ENCODE measurements around the gene PTPRA. TPM values are rescaled to one million over a fixed set of nuclear protein-coding genes. Genes with fewer than 3 reads are reported as not detected.

Gene PTPRA
- total and polyA plus RNA-seq, 2 of the 13 experiments (the other 11 are each of a cell fraction or from before 2014, with no cell fraction given), result 47.2 to 127 TPM

- TF ChIP-seq AHR (CRISPR knock-in tag; IDR thresholded peaks at IDR 0.05) (0 out of 2 replicates have a peak, but pooled peaks have one; percentile 77), ZNF557 (CRISPR knock-in tag; IDR thresholded peaks at IDR 0.05) (peak; percentile 61), PRMT3 (CRISPR knock-in tag; IDR thresholded peaks at IDR 0.05; ENCODE audit: borderline replicate concordance, low read depth) (0 out of 2 replicates have a peak, but pooled peaks have one; percentile 77), JARID2 (CRISPR knock-in tag; IDR thresholded peaks at IDR 0.05; ENCODE audit: insufficient replicate concordance) (peak; percentile 66), CCAR2 (optimal IDR thresholded peaks at IDR 0.05; ENCODE audit: low read depth, low read length) (no peak), PATZ1 (CRISPR knock-in tag; IDR thresholded peaks at IDR 0.05) (peak; percentile 83), ZNF180 (CRISPR knock-in tag; IDR thresholded peaks at IDR 0.05; ENCODE audit: borderline replicate concordance, low read depth) (no peak; the same call in 1 of the 2 replicates), MTF2 (CRISPR knock-in tag; IDR thresholded peaks at IDR 0.05; ENCODE audit: borderline replicate concordance) (peak; percentile 97), GATAD1 (CRISPR knock-in tag; IDR thresholded peaks at IDR 0.05) (peak; percentile 86), ZNF124 (CRISPR knock-in tag; IDR thresholded peaks at IDR 0.05) (peak; percentile 81), YEATS4 (CRISPR knock-in tag; IDR thresholded peaks at IDR 0.05; ENCODE audit: borderline replicate concordance) (peak; percentile 100), MNT (IDR thresholded peaks at IDR 0.05) (peak; percentile 3; the same call in 1 of the 2 replicates), SNRNP70 (IDR thresholded peaks at IDR 0.05; ENCODE audit: low read depth, low read length) (peak; percentile 25; the same call in 1 of the 2 replicates), IKZF1 (IDR thresholded peaks at IDR 0.05) (no peak), KMT2A (CRISPR knock-in tag; IDR thresholded peaks at IDR 0.05) (no peak; the same call in 1 of the 2 replicates), ZNF256 (CRISPR knock-in tag; conservative IDR thresholded peaks at IDR 0.05) (no peak), ZSCAN22 (CRISPR knock-in tag; IDR thresholded peaks at IDR 0.05) (peak; percentile 83), GPN1 (CRISPR knock-in tag; IDR thresholded peaks at IDR 0.05; ENCODE audit: borderline replicate concordance) (no peak; the same call in none of the 2 replicates), GMEB2 (CRISPR knock-in tag; IDR thresholded peaks at IDR 0.05; ENCODE audit: low read depth) (peak; percentile 90), ZNF20 (CRISPR knock-in tag; IDR thresholded peaks at IDR 0.05) (no peak), CBX1 (IDR thresholded peaks at IDR 0.05; ENCODE audit: low read depth) (no peak), MAF1 (CRISPR knock-in tag; IDR thresholded peaks at IDR 0.05; ENCODE audit: borderline replicate concordance) (peak; percentile 38; the same call in 1 of the 2 replicates), PCBP2 (optimal IDR thresholded peaks at IDR 0.05; ENCODE audit: low read depth, low read length, poor library complexity, severe bottlenecking) (no peak)
- TF ChIP-seq, protein P1, sequence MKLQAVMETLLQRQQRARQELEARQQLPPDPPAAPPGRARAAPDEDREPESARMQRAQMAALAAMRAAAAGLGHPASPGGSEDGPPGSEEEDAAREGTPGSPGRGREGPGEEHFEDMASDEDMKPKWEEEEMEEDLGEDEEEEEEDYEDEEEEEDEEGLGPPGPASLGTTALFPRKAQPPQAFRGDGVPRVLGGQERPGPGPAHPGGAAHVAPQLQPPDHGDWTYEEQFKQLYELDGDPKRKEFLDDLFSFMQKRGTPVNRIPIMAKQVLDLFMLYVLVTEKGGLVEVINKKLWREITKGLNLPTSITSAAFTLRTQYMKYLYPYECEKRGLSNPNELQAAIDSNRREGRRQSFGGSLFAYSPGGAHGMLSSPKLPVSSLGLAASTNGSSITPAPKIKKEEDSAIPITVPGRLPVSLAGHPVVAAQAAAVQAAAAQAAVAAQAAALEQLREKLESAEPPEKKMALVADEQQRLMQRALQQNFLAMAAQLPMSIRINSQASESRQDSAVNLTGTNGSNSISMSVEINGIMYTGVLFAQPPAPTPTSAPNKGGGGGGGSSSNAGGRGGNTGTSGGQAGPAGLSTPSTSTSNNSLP (IDR thresholded peaks at IDR 0.05; ENCODE audit: low read depth, low read length), result no peak
These were observed 172.8 kb downstream of the PTPRA start, which contains the start of gene MRPS26 (continued) for GRCh38 chr20:3045816-3046676.
